GM19328 (cell line): ENCODE data around the gene PIM3.

Experiments
- ATAC-seq: cut with Tn5 transposase; IDR thresholded peaks from one replicate; pipeline ENCODE4 v1.9.1; 2021; ENCODE audit warnings: mild to moderate bottlenecking, moderate library complexity; ENCODE audit not compliant: unreplicated experiment

Gene PIM3

GRCh38 chr22:49960159-49961004, at the start of gene PIM3:
Gene PIM3, plus strand, starts transcription at chr22:49960772. Its CDS starts 176 bp downstream, at chr22:49960948.
- ATAC-seq = peak; percentile 72

DNA sequence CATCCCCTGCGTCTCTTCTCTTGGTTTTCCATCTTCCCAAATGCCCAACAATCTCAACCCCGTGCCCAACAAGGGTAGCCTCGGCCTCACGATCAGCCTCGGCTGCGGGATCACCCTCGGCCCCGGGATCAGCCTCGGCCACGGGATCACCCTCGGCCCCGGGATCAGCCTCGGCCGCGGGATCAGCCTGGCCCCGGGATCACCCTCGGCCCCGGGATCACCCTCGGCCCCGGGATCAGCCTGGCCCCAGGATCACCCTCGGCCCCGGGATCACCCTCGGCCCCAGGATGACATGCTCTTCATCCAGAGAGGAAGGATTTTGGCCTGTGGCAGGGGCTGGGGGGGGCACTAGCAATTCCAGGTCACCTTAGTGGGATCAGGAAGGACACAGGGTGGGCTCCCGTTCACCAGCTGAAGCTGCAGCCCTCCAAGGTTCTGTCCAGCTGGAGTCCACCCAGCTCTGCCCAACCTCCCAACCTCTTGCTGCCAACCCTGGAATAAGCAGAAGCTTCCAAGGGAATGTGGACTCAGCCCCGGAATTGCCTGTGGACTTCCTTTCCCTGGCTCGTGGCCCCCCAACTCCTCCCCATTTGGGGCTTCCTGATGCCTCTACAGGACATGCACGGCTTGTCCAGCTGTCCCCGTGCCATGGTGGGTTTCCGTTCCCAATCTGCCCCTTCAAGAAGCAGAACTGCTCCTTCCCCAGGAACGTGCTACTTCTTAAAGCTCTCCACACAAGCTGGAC, 48.5 kb upstream of the PIM3 start:
- ATAC-seq = no peak

DNA sequence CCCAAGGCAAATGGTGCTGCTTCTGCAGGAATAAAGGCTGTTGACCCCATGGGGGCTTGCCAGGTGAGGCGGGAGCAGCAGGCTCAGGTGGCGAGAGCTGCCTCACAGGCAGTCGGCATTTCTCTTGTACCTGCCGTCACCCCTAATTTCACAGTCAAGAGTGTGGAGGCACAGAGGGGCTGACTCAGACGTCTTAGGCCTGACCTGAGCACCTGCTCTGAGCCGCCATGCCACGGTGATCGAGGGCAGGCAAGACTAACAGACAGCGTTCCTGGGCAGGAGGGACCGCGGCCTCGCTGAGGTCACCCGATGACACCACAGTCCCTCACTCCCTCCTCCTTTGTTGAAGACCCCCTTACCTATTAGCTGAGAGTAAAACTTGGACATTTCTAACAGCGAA, 47.5 kb upstream of the PIM3 start:
- ATAC-seq = no peak

GRCh38 chr22:49913446-49913845, 47.1 kb upstream of the PIM3 start:
- ATAC-seq = no peak

GRCh38 chr22:49914256-49914655, 46.3 kb upstream of the PIM3 start:
- ATAC-seq = no peak

DNA sequence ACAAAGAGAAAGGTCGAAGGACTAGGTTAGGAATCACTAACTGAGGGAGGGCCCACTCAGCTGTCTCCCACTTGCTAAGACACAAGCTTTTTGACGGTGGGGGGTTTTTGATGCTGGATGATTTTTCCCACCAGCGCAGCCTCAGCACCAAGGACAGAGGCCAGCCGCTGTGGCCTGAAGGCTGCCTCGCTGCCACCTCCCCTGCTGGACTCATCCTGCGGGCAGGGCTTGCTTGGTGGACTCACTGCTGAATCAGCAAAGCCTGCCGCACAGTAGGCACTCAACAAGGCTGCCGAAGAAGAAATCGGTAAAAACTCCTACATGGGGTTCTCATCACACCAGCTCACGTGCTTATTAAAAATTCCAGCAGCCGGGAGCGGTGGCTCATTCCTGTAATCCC, 45.0 kb upstream of the PIM3 start:
- no peak for ATAC-seq

GRCh38 chr22:49916831-49917230, 43.7 kb upstream of the PIM3 start:
- no peak for ATAC-seq

- peak; percentile 89 for ATAC-seq
Measured at GRCh38 chr22:49917974-49918910, 42.3 kb upstream of the PIM3 start, which contains the start of the genes ALG12 and CRELD2. Gene ALG12, minus strand, starts transcription at chr22:49918438. Its CDS starts 4,673 bp downstream, at chr22:49913765. Gene CRELD2, plus strand, starts transcription at chr22:49918634. Its CDS starts 136 bp downstream, at chr22:49918770.

- ATAC-seq = no peak
Measured at GRCh38 chr22:49918911-49919881, 41.4 kb upstream of the PIM3 start.

DNA sequence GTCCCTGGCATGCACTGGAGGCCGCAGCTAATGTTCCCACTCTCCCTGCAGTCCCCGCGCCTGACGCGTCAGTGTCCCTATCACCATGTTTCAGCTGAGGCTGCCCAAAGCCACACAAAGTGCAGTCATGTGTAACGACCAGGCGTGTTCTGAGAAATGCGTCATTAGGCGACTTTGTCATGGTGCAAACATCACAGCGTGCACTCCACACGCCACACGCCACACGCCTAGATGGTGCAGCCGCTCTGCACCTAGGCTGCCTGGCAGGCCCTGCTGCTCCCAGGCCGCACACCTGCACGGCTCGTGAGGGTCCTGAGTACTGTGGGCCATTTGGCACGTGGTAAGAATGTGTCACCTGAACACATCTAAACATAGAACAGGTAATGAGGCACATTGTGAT, 39.7 kb upstream of the PIM3 start:
- ATAC-seq = no peak

GRCh38 chr22:49921508-49922278, 38.9 kb upstream of the PIM3 start:
- no peak for ATAC-seq

GRCh38 chr22:49922484-49922883, 38.1 kb upstream of the PIM3 start:
- no peak for ATAC-seq

GRCh38 chr22:49922926-49923325, 37.6 kb upstream of the PIM3 start:
- ATAC-seq = no peak

GRCh38 chr22:49923445-49923844, 37.1 kb upstream of the PIM3 start:
- no peak for ATAC-seq

- no peak for ATAC-seq
Measured at GRCh38 chr22:49924113-49924833, 36.3 kb upstream of the PIM3 start.

DNA sequence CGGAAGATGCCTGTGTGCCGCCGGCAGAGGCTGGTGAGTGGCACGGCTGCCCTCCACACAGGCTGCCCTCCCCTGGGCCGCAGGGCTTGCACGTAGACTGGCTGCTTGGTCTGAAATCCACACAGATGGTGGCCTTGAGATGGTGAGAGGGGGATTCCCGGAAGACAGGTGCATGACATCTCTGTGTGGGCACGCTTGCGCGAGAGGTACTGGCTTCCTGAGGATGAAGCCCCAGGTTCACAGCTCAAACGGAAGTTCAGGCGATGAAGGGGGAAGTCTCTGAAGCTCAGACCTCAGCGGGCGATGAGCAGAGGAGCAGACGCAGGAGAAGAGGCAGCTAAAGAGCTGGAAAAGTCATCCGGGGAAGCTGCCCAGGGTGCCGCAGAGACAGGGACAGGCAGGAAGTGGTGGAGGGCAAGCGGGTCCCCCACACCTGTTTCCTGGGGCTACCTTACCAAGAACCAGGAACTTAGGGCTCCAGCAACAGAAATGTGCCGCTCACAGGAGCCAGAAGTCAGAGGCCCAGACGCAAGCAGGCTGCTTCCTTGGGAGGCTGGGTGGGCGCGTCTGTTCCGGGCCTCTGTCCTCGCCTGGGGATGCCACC, 34.9 kb upstream of the PIM3 start:
- no peak for ATAC-seq

GRCh38 chr22:49926916-49927315, 33.7 kb upstream of the PIM3 start:
- no peak for ATAC-seq
